ENCODE measurements around the gene SCD.
"Not testable (repeated sequence)": the region's sequence is repeated elsewhere in the genome, so short reads cannot be mapped to it uniquely, and the experiment has no call there.

The SCD gene
- 3.7 to 14.1 (median 8.3) reads per million in 3 donors for total RNA-seq

DNA sequence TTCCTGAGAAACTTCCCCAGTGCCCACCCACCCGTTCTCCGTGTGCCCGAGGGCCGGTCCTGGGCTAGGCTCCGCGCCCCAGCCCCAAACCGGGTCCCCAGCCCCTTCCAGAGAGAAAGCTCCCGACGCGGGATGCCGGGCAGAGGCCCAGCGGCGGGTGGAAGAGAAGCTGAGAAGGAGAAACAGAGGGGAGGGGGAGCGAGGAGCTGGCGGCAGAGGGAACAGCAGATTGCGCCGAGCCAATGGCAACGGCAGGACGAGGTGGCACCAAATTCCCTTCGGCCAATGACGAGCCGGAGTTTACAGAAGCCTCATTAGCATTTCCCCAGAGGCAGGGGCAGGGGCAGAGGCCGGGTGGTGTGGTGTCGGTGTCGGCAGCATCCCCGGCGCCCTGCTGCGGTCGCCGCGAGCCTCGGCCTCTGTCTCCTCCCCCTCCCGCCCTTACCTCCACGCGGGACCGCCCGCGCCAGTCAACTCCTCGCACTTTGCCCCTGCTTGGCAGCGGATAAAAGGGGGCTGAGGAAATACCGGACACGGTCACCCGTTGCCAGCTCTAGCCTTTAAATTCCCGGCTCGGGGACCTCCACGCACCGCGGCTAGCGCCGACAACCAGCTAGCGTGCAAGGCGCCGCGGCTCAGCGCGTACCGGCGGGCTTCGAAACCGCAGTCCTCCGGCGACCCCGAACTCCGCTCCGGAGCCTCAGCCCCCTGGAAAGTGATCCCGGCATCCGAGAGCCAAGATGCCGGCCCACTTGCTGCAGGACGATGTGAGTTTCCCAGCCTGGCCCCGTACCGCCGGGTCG lies at the start of gene SCD:
TSS of gene SCD (plus strand) at position 469 of the 803 bp plus-strand sequence. CDS start at position 741, 272 bp downstream.
- H3K9me3 ChIP-seq (ENCODE audit: control insufficient read depth, low read length) = no peaks in the 10 kb centered on the region
- peaks cover 14% of the 10 kb centered on the region for H3K4me1 ChIP-seq (ENCODE audit: control insufficient read depth, insufficient read depth, low read length, poor library complexity, severe bottlenecking)
- H3K36me3 ChIP-seq (ENCODE audit: control insufficient read depth, insufficient read depth, low read length) = no peaks in the 10 kb centered on the region
- H3K4me3 ChIP-seq (ENCODE audit: insufficient read depth, low read depth, low read length, poor library complexity, severe bottlenecking) = peak within 1 kb of the TSS; percentile 57
- H3K27ac ChIP-seq (ENCODE audit: insufficient read depth, low read length, poor library complexity, severe bottlenecking) = peak within 1 kb of the TSS; percentile 28
- peak; percentile 69 to 71 (median 71) for DNase-seq
- no peaks in the 10 kb centered on the region for H3K27me3 ChIP-seq (replicated peaks; ENCODE audit: control insufficient read depth, insufficient read depth, low read length, poor library complexity, severe bottlenecking)

DNA sequence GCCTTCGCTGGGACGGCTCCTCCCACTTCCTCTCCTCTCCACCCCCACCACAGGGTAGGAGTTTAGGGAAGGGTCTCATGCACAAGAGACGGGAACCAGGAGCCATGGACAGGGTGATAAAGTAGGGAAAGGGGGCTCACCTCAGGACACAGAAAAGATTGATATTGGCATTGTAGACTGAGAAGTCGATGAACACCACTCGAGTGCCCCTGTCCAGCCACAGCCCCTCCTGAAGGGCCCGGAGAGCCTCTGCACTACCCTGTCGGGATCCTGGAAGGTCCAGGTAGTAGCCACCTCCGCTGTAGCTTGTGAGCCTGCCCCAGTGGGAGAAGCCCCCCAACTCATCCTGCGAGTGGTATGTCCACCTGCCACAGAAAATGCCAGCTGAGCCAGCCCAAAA lies 49.8 kb upstream of the SCD start:
- H3K4me1 ChIP-seq (ENCODE audit: control insufficient read depth, insufficient read depth, low read length, poor library complexity, severe bottlenecking) = no peaks in the 10 kb centered on the region
- no peaks in the 10 kb centered on the region for H3K36me3 ChIP-seq (ENCODE audit: control insufficient read depth, insufficient read depth, low read length)
- H3K27ac ChIP-seq (ENCODE audit: insufficient read depth, low read length, poor library complexity, severe bottlenecking) = no peak overlapping the region
- DNase-seq = no peak
- H3K27me3 ChIP-seq (replicated peaks; ENCODE audit: control insufficient read depth, insufficient read depth, low read length, poor library complexity, severe bottlenecking) = peaks cover 3% of the 10 kb centered on the region
- no peak overlapping the region for H3K4me3 ChIP-seq (ENCODE audit: insufficient read depth, low read depth, low read length, poor library complexity, severe bottlenecking)
- no peaks in the 10 kb centered on the region for H3K9me3 ChIP-seq (ENCODE audit: control insufficient read depth, low read length)

GRCh38 chr10:100301123-100301522 lies 45.9 kb upstream of the SCD start:
- not testable (repeated sequence) for H3K27ac ChIP-seq (ENCODE audit: insufficient read depth, low read length, poor library complexity, severe bottlenecking); DNase-seq; H3K27me3 ChIP-seq (replicated peaks; ENCODE audit: control insufficient read depth, insufficient read depth, low read length, poor library complexity, severe bottlenecking); H3K4me3 ChIP-seq (ENCODE audit: insufficient read depth, low read depth, low read length, poor library complexity, severe bottlenecking); H3K4me1 ChIP-seq (ENCODE audit: control insufficient read depth, insufficient read depth, low read length, poor library complexity, severe bottlenecking); H3K36me3 ChIP-seq (ENCODE audit: control insufficient read depth, insufficient read depth, low read length); H3K9me3 ChIP-seq (ENCODE audit: control insufficient read depth, low read length)

DNA sequence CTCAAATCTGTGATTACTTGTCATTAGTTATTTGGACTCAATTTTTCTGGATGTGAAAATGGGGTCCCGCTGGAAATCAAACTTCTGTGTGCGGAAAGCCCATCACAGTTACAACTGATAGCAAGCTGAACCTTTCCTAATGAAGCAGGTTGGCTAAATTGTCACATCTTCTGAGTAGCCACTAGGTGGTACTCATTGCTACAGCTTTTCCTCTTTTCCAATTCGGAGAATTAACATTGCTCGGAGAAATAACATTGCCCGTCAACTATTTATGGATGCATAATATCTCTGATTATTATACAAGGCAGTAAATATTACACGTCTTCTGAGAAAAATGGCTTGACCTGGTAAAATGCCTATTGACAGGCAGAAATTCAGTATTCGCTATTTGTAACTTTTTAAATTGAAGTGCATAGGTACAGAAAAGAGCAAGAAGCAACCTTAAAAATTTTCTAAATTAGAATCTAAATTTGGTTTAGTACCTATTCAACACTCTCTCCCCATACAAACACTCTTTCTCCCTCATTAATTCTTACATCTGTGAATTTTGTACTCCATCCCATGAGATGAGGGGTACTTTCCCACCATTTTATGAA lies 43.2 kb upstream of the SCD start:
- no peaks in the 10 kb centered on the region for H3K4me1 ChIP-seq (ENCODE audit: control insufficient read depth, insufficient read depth, low read length, poor library complexity, severe bottlenecking)
- no peaks in the 10 kb centered on the region for H3K27me3 ChIP-seq (replicated peaks; ENCODE audit: control insufficient read depth, insufficient read depth, low read length, poor library complexity, severe bottlenecking)
- H3K36me3 ChIP-seq (ENCODE audit: control insufficient read depth, insufficient read depth, low read length) = no peaks in the 10 kb centered on the region
- H3K27ac ChIP-seq (ENCODE audit: insufficient read depth, low read length, poor library complexity, severe bottlenecking) = no peak overlapping the region
- H3K4me3 ChIP-seq (ENCODE audit: insufficient read depth, low read depth, low read length, poor library complexity, severe bottlenecking) = no peak overlapping the region
- no peak for DNase-seq
- no peaks in the 10 kb centered on the region for H3K9me3 ChIP-seq (ENCODE audit: control insufficient read depth, low read length)

GRCh38 chr10:100304414-100304813 lies 42.6 kb upstream of the SCD start:
- H3K4me3 ChIP-seq (ENCODE audit: insufficient read depth, low read depth, low read length, poor library complexity, severe bottlenecking) = no peak overlapping the region
- no peaks in the 10 kb centered on the region for H3K27me3 ChIP-seq (replicated peaks; ENCODE audit: control insufficient read depth, insufficient read depth, low read length, poor library complexity, severe bottlenecking)
- no peak overlapping the region for H3K27ac ChIP-seq (ENCODE audit: insufficient read depth, low read length, poor library complexity, severe bottlenecking)
- H3K9me3 ChIP-seq (ENCODE audit: control insufficient read depth, low read length) = no peaks in the 10 kb centered on the region
- no peaks in the 10 kb centered on the region for H3K36me3 ChIP-seq (ENCODE audit: control insufficient read depth, insufficient read depth, low read length)
- DNase-seq = no peak
- H3K4me1 ChIP-seq (ENCODE audit: control insufficient read depth, insufficient read depth, low read length, poor library complexity, severe bottlenecking) = no peaks in the 10 kb centered on the region

DNA sequence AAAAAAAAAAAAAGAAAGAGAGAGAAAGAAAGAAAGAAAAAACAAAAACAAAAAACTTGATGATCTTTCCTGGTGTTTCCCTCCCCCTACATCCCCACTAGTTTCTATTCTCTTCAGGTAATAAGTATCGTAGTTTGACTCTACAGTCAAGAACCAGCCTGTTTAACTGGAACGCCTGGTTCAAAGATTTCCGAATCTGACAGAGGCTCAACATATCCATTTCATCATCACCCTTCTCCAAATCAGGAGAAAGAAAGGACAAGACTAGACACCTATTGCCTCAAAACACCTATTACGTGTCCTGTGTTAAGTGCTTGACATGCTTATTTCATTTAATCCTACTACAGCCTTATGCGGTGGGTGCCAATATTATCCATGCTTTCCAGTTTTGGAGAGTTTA lies 40.2 kb upstream of the SCD start:
- H3K27ac ChIP-seq (ENCODE audit: insufficient read depth, low read length, poor library complexity, severe bottlenecking) = no peak overlapping the region
- H3K4me1 ChIP-seq (ENCODE audit: control insufficient read depth, insufficient read depth, low read length, poor library complexity, severe bottlenecking) = no peaks in the 10 kb centered on the region

GRCh38 chr10:100307684-100308083 lies 39.3 kb upstream of the SCD start:
- no peak for DNase-seq

More for the DNA sequence above, 40.2 kb upstream of the SCD start:
- H3K9me3 ChIP-seq (ENCODE audit: control insufficient read depth, low read length) = no peaks in the 10 kb centered on the region
- no peaks in the 10 kb centered on the region for H3K36me3 ChIP-seq (ENCODE audit: control insufficient read depth, insufficient read depth, low read length)
- no peak overlapping the region for H3K4me3 ChIP-seq (ENCODE audit: insufficient read depth, low read depth, low read length, poor library complexity, severe bottlenecking)
- DNase-seq = no peak
- H3K27me3 ChIP-seq (replicated peaks; ENCODE audit: control insufficient read depth, insufficient read depth, low read length, poor library complexity, severe bottlenecking) = no peaks in the 10 kb centered on the region

DNA sequence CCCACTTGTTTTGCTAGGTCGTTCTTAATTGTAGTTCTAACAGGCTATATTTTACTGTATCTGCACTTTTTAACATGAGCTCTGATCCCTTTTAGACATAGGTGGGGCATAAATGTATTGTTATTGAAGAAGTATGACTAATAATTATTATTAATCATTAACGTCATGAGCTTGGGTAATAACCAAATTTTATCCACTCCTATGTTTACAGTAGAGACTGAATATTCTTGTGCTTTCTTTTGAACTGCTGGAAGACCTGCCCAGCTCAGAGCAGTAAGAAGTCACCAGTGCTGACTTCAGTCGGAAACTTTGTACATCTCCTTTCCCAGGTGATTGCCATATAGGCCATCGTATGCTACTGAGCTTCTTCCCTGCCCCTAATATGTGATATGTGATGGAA lies 35.7 kb upstream of the SCD start:
- no peak for DNase-seq
- H3K4me3 ChIP-seq (ENCODE audit: insufficient read depth, low read depth, low read length, poor library complexity, severe bottlenecking) = no peak overlapping the region
- H3K27me3 ChIP-seq (replicated peaks; ENCODE audit: control insufficient read depth, insufficient read depth, low read length, poor library complexity, severe bottlenecking) = peaks cover 3% of the 10 kb centered on the region

More at GRCh38 chr10:100307684-100308083, 39.3 kb upstream of the SCD start:
- Histone ChIP-seq H3K27me3 (replicated peaks; ENCODE audit: control insufficient read depth, insufficient read depth, low read length, poor library complexity, severe bottlenecking) (no peaks in the 10 kb centered on the region), H3K27ac (ENCODE audit: insufficient read depth, low read length, poor library complexity, severe bottlenecking) (no peak overlapping the region), H3K4me1 (ENCODE audit: control insufficient read depth, insufficient read depth, low read length, poor library complexity, severe bottlenecking) (no peaks in the 10 kb centered on the region), H3K4me3 (ENCODE audit: insufficient read depth, low read depth, low read length, poor library complexity, severe bottlenecking) (no peak overlapping the region), H3K9me3 (ENCODE audit: control insufficient read depth, low read length) (no peaks in the 10 kb centered on the region), H3K36me3 (ENCODE audit: control insufficient read depth, insufficient read depth, low read length) (no peaks in the 10 kb centered on the region)

DNA sequence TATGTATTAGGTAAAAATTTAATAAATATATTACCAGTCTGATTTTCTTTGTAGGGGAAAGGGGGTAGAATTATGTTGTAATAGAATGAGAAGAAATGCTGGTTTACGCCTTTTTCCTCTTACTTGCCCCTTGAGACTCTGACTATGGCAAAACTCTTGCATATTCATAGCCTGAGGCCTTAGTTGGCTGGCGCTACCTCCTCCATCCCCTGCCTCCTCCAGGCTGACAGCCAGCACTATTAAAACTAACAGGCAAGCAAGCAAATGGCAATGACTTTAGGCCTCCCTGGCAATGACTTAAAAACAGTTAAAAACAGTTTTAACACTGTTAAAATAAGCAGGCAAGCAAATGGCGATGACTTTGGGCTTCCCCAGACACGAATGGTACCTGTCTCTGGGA lies 31.4 kb upstream of the SCD start:
- no peak overlapping the region for H3K27ac ChIP-seq (ENCODE audit: insufficient read depth, low read length, poor library complexity, severe bottlenecking)

More for the DNA sequence above, 35.7 kb upstream of the SCD start:
- H3K36me3 ChIP-seq (ENCODE audit: control insufficient read depth, insufficient read depth, low read length) = no peaks in the 10 kb centered on the region
- H3K4me1 ChIP-seq (ENCODE audit: control insufficient read depth, insufficient read depth, low read length, poor library complexity, severe bottlenecking) = no peaks in the 10 kb centered on the region
- H3K27ac ChIP-seq (ENCODE audit: insufficient read depth, low read length, poor library complexity, severe bottlenecking) = no peak overlapping the region
- H3K9me3 ChIP-seq (ENCODE audit: control insufficient read depth, low read length) = no peaks in the 10 kb centered on the region

GRCh38 chr10:100318207-100318606 lies 28.8 kb upstream of the SCD start:
- Histone ChIP-seq H3K36me3 (ENCODE audit: control insufficient read depth, insufficient read depth, low read length) (no peaks in the 10 kb centered on the region), H3K9me3 (ENCODE audit: control insufficient read depth, low read length) (no peaks in the 10 kb centered on the region), H3K27ac (ENCODE audit: insufficient read depth, low read length, poor library complexity, severe bottlenecking) (no peak overlapping the region), H3K4me3 (ENCODE audit: insufficient read depth, low read depth, low read length, poor library complexity, severe bottlenecking) (no peak overlapping the region), H3K27me3 (replicated peaks; ENCODE audit: control insufficient read depth, insufficient read depth, low read length, poor library complexity, severe bottlenecking) (no peaks in the 10 kb centered on the region), H3K4me1 (ENCODE audit: control insufficient read depth, insufficient read depth, low read length, poor library complexity, severe bottlenecking) (no peaks in the 10 kb centered on the region)
- no peak for DNase-seq

More for the DNA sequence above, 31.4 kb upstream of the SCD start:
- Histone ChIP-seq H3K9me3 (ENCODE audit: control insufficient read depth, low read length) (no peaks in the 10 kb centered on the region), H3K4me1 (ENCODE audit: control insufficient read depth, insufficient read depth, low read length, poor library complexity, severe bottlenecking) (no peaks in the 10 kb centered on the region), H3K27me3 (replicated peaks; ENCODE audit: control insufficient read depth, insufficient read depth, low read length, poor library complexity, severe bottlenecking) (peaks cover 3% of the 10 kb centered on the region), H3K36me3 (ENCODE audit: control insufficient read depth, insufficient read depth, low read length) (no peaks in the 10 kb centered on the region), H3K4me3 (ENCODE audit: insufficient read depth, low read depth, low read length, poor library complexity, severe bottlenecking) (no peak overlapping the region)
- no peak for DNase-seq

Measured in effector memory CD4-positive, alpha-beta T cell (primary cell).